ENCODE results near the gene PDE4DIP.
"Not testable (repeated sequence)": the region's sequence is repeated elsewhere in the genome, so short reads cannot be mapped to it uniquely, and the experiment has no call there.

PDE4DIP gene

GRCh38 chr1:148844220-148844619 is at the start of gene PDE4DIP:
TSS of gene PDE4DIP (plus strand) at chr1:148844428. CDS start at chr1:148844775, 347 bp downstream.
- DNase-seq, result peak; percentile 45

GRCh38 chr1:148808268-148808928 is 35.8 kb upstream of the PDE4DIP start:
- not testable (repeated sequence) for DNase-seq

GRCh38 chr1:148808929-148809283 is 35.3 kb upstream of the PDE4DIP start:
- not testable (repeated sequence) for DNase-seq

GRCh38 chr1:148822180-148822579 is 22.0 kb upstream of the PDE4DIP start:
- DNase-seq, result not testable (repeated sequence)

GRCh38 chr1:148823822-148824221 is 20.4 kb upstream of the PDE4DIP start:
- not testable (repeated sequence) for DNase-seq

- DNase-seq, result not testable (repeated sequence)
Observed at GRCh38 chr1:148825029-148825428, 19.2 kb upstream of the PDE4DIP start.

- DNase-seq, result not testable (repeated sequence)
Observed at GRCh38 chr1:148828531-148828930, 15.7 kb upstream of the PDE4DIP start.

GRCh38 chr1:148828962-148829361 is 15.3 kb upstream of the PDE4DIP start:
- not testable (repeated sequence) for DNase-seq

GRCh38 chr1:148829365-148829764 is 14.9 kb upstream of the PDE4DIP start:
- not testable (repeated sequence) for DNase-seq

- DNase-seq, result not testable (repeated sequence)
Observed at GRCh38 chr1:148841262-148841661, 3.0 kb upstream of the PDE4DIP start.

- DNase-seq, result not testable (repeated sequence)
Observed at GRCh38 chr1:148844651-148845050, 423 bp downstream of the PDE4DIP start.

- not testable (repeated sequence) for DNase-seq
Observed at GRCh38 chr1:148845068-148845467, 840 bp downstream of the PDE4DIP start.

- not testable (repeated sequence) for DNase-seq
Observed at GRCh38 chr1:148850347-148850746, 6.1 kb downstream of the PDE4DIP start.

- DNase-seq, result not testable (repeated sequence)
Observed at GRCh38 chr1:148850840-148851239, 6.6 kb downstream of the PDE4DIP start.

GRCh38 chr1:148851684-148852083 is 7.5 kb downstream of the PDE4DIP start:
- DNase-seq, result not testable (repeated sequence)

GRCh38 chr1:148853363-148853762 is 9.1 kb downstream of the PDE4DIP start:
- DNase-seq, result not testable (repeated sequence)

GRCh38 chr1:148854063-148854462 is 9.8 kb downstream of the PDE4DIP start:
- DNase-seq, result not testable (repeated sequence)

- DNase-seq, result not testable (repeated sequence)
Observed at GRCh38 chr1:148855367-148855766, 11.1 kb downstream of the PDE4DIP start.

GRCh38 chr1:148860049-148860448 is 15.8 kb downstream of the PDE4DIP start:
- not testable (repeated sequence) for DNase-seq

- DNase-seq, result not testable (repeated sequence)
Observed at GRCh38 chr1:148860579-148861259, 16.5 kb downstream of the PDE4DIP start.

GRCh38 chr1:148862590-148862989 is 18.4 kb downstream of the PDE4DIP start:
- not testable (repeated sequence) for DNase-seq

- not testable (repeated sequence) for DNase-seq
Observed at GRCh38 chr1:148868924-148869633, 24.9 kb downstream of the PDE4DIP start.

- DNase-seq, result not testable (repeated sequence)
Observed at GRCh38 chr1:148869634-148869961, 25.4 kb downstream of the PDE4DIP start.
